T1000 (cell line): ENCODE results near the gene HTR3B.
"Not testable (repeated sequence)": the region's sequence is repeated elsewhere in the genome, so short reads cannot be mapped to it uniquely, and the experiment has no call there.

Experiments used
- DNase-seq: peaks from one replicate; lab custom pipeline; 2025; ENCODE audit warnings: mixed read lengths; lab: John Stamatoyannopoulos, UW

The HTR3B gene

DNA sequence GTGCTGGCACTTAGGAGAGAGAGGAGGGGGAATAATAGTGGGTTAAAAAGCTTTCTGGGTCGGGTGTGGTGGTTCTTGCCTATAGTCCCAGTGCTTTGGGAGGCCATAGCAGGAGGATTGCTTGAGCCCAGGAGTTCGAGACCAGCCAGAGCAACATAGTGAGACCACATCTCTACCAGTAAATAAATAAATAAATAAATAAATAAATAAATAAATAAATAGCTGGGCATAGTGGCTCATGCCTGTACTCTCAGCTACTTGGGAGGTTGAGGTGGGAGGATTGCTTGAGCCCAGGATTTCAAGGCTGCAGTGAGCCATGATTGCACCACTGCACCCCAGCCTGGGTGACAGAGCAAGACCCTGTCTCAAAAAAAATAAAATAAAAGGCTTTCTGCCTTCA, 41.6 kb downstream of the HTR3B start:
- not testable (repeated sequence) for DNase-seq

GRCh38 chr11:113947994-113948393, 43.4 kb downstream of the HTR3B start:
- DNase-seq, result no peak

- DNase-seq, result no peak
Measured at GRCh38 chr11:113949891-113950290, 45.3 kb downstream of the HTR3B start.

GRCh38 chr11:113951537-113951936, 46.9 kb downstream of the HTR3B start:
- DNase-seq, result no peak

GRCh38 chr11:113952070-113952469, 47.5 kb downstream of the HTR3B start:
- DNase-seq, result no peak

- DNase-seq, result no peak
Measured at GRCh38 chr11:113952588-113952987, 48.0 kb downstream of the HTR3B start.

- DNase-seq, result no peak
Measured at GRCh38 chr11:113954235-113954634, 49.6 kb downstream of the HTR3B start.

DNA sequence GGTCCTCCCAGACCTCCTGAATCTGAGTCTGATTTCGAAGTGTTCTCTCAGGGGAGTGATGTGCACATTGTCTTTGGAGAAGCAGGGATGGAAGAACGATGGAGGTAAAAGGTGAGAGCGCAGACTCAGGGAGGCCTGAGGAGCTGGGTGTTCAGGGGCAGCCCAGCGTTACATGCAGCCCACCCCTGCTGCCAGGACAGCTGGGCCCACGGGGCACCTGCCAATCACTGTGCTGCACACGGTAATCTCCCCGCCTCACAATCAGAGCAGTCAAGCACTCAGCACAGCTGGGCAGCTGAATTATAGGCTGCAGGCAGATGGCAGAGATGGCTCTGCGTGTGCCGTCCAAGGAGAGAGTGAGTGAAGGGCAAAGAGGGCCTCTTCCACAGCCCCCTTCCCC, 52.4 kb downstream of the HTR3B start:
- no peak for DNase-seq

- no peak for DNase-seq
Measured at GRCh38 chr11:113960702-113961330, 56.2 kb downstream of the HTR3B start.

GRCh38 chr11:113967361-113967760, 62.8 kb downstream of the HTR3B start:
- DNase-seq, result no peak

- DNase-seq, result no peak
Measured at GRCh38 chr11:113971506-113972195, 67.1 kb downstream of the HTR3B start.

- DNase-seq, result no peak
Measured at GRCh38 chr11:113974741-113975470, 70.3 kb downstream of the HTR3B start, which contains the start of gene HTR3A. HTR3A (plus strand) TSS chr11:113975108; CDS start chr11:113975326, 218 bp downstream.

- no peak for DNase-seq
Measured at GRCh38 chr11:113977071-113977490, 72.5 kb downstream of the HTR3B start.

GRCh38 chr11:113977701-113978100, 73.1 kb downstream of the HTR3B start:
- no peak for DNase-seq

GRCh38 chr11:113979431-113979830, 74.8 kb downstream of the HTR3B start:
- DNase-seq, result no peak

- DNase-seq, result no peak
Measured at GRCh38 chr11:113980785-113981184, 76.2 kb downstream of the HTR3B start.

DNA sequence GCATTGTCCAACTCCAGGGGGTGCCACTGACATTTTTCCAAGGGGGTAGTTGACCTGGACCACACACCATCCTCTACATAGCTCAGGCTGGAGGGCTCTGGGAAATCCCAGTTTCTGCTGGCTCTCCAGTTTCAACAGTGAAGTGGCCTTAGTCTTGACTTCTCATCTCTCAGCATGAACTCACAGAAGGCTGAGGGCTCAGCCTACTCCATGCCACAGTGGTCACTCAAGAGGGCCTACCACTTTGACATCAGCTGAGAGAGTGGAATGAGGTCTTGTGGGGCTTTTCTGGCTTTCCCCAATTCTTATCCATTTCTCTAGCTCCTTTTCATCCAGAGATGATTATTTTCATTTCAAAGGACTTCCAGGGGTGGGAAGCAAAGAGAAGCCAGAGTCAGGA, 77.7 kb downstream of the HTR3B start:
- DNase-seq, result no peak

DNA sequence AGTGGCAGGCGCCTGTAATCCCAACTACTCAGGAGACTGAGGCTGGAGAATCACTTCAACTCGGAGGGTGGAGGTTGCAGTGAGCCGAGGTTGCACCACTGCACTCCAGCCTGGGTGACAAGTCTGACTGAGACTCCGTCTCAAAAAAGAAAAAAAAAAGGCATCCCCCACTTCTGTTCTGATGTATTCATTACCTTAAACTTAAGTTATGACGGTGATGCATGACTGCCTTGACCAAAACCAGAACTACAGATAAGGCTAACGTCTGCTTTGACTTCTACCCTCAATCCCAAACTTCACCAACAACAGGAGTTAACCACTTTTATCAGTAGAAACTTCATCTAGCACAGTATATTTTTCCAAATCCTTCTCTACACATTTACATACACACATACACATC, 80.2 kb downstream of the HTR3B start:
- DNase-seq, result no peak

DNA sequence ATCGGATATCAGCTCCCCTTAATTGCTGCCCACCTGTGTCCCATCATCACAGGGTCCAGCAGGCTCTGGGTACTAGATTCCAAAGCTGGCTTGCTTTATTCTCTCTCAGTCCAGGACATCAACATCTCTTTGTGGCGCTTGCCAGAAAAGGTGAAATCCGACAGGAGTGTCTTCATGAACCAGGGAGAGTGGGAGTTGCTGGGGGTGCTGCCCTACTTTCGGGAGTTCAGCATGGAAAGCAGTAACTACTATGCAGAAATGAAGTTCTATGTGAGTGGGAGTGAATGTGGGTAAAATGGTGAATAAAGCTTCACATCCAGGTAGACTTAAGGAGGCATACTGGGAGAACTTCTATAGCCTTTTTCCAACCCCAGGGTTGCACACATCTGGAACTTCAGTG, 81.3 kb downstream of the HTR3B start:
- no peak for DNase-seq

DNA sequence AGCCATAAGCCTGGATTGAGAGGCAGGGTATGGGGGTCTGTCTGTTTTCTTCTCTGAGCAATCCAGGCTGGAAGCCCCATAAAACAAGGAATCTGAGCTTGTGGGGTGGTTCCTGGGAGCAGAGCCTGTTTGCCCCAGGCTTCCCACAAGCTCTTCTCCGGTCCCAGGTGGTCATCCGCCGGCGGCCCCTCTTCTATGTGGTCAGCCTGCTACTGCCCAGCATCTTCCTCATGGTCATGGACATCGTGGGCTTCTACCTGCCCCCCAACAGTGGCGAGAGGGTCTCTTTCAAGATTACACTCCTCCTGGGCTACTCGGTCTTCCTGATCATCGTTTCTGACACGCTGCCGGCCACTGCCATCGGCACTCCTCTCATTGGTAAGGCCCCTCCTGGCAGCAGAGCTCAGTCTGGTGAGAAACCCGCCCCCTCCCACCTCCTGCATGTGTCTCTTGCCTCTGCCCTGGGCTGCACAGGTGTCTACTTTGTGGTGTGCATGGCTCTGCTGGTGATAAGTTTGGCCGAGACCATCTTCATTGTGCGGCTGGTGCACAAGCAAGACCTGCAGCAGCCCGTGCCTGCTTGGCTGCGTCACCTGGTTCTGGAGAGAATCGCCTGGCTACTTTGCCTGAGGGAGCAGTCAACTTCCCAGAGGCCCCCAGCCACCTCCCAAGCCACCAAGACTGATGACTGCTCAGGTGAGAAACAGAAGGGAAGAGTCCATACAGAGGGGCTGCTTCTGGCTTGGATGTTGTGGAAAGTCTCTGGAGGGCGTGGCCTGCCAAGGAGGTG, 82.0 kb downstream of the HTR3B start:
- DNase-seq, result no peak

DNA sequence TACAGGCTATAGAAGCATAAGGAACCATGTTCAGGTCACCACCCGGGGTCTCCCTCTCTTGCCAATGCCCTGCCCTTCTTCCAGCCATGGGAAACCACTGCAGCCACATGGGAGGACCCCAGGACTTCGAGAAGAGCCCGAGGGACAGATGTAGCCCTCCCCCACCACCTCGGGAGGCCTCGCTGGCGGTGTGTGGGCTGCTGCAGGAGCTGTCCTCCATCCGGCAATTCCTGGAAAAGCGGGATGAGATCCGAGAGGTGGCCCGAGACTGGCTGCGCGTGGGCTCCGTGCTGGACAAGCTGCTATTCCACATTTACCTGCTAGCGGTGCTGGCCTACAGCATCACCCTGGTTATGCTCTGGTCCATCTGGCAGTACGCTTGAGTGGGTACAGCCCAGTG, 84.8 kb downstream of the HTR3B start:
- DNase-seq, result no peak

DNA sequence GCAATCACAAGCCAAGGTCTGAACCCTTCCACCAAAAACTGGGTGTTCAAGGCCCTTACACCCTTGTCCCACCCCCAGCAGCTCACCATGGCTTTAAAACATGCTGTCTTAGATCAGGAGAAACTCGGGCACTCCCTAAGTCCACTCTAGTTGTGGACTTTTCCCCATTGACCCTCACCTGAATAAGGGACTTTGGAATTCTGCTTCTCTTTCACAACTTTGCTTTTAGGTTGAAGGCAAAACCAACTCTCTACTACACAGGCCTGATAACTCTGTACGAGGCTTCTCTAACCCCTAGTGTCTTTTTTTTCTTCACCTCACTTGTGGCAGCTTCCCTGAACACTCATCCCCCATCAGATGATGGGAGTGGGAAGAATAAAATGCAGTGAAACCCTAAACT, 85.3 kb downstream of the HTR3B start:
- no peak for DNase-seq
